Neuronal stem cell (in vitro differentiated cells): ENCODE measurements around the gene TMEM39B. TPM values are rescaled to one million over a fixed set of nuclear protein-coding genes. Genes with fewer than 3 reads are reported as not detected.

Experiments
- DNase-seq: peaks from one replicate; pipeline ENCODE4 v3.0.0-alpha.2; 2013; ENCODE audit warnings: low spot score
- H2AFZ ChIP-seq: one replicate; pipeline ENCODE4 v1.6.1; 2013; ENCODE audit warnings: mild to moderate bottlenecking, low read length, inconsistent platforms
- H2AK5ac ChIP-seq: 2 replicates; pipeline ENCODE4 v1.6.1; 2013; ENCODE audit warnings: low read depth, mild to moderate bottlenecking, inconsistent platforms, low read length, moderate library complexity, mixed read lengths
- H2BK120ac ChIP-seq: 2 replicates; pipeline ENCODE4 v1.6.1; 2013; ENCODE audit warnings: low read depth, mild to moderate bottlenecking, inconsistent platforms, low read length, moderate library complexity, mixed read lengths
- H2BK12ac ChIP-seq: one replicate; pipeline ENCODE4 v1.6.1; 2013; ENCODE audit warnings: low read length, inconsistent platforms
- H2BK15ac ChIP-seq: 2 replicates; pipeline ENCODE4 v1.6.1; 2013; ENCODE audit warnings: mild to moderate bottlenecking, low read length, inconsistent platforms, mixed read lengths
- H2BK5ac ChIP-seq: one replicate; pipeline ENCODE4 v1.6.1; 2013; ENCODE audit warnings: inconsistent platforms, mild to moderate bottlenecking, low read length, moderate library complexity
- H3K14ac ChIP-seq: one replicate; pipeline ENCODE4 v1.6.1; 2013; ENCODE audit warnings: low read length, inconsistent platforms
- H3K18ac ChIP-seq: 2 replicates; pipeline ENCODE4 v1.6.1; 2013; ENCODE audit warnings: low read length, inconsistent platforms
- H3K23ac ChIP-seq: 2 replicates; pipeline ENCODE4 v1.6.1; 2013; ENCODE audit warnings: low read depth, mild to moderate bottlenecking, mixed read lengths, low read length, inconsistent platforms; ENCODE audit not compliant: poor library complexity
- H3K27ac ChIP-seq: replicated peaks from 3 replicates; pipeline ENCODE4 v1.5.1; 2013; ENCODE audit warnings: low read length, inconsistent platforms
- H3K27me3 ChIP-seq, 3 experiments: 2 replicates each; pipeline ENCODE4 v1.6.1; 2013; ENCODE audit warnings: low read length in 3 of 3, mild to moderate bottlenecking in 2 of 3, inconsistent platforms in 1 of 3, low read depth in 1 of 3, mixed read lengths in 1 of 3, moderate library complexity in 1 of 3; ENCODE audit not compliant: control insufficient read depth in 3 of 3, insufficient read depth in 3 of 3
- H3K36me3 ChIP-seq, 2 donors: replicated peaks in 1 of 2; 2 replicates each; pipeline ENCODE4 v1.6.1; 2013; ENCODE audit warnings: low read length in 2 of 2; ENCODE audit not compliant: control insufficient read depth in 2 of 2, insufficient read depth in 2 of 2
- H3K4ac ChIP-seq: 2 replicates; pipeline ENCODE4 v1.6.1; 2013; ENCODE audit warnings: inconsistent platforms, mild to moderate bottlenecking, low read length, moderate library complexity
- H3K4me1 ChIP-seq, 2 donors: 1 replicate in 1 of 2; 2 replicates in 1 of 2; pipeline ENCODE4 v1.6.1; 2013; ENCODE audit warnings: low read length in 2 of 2, low read depth in 1 of 2; ENCODE audit not compliant: control insufficient read depth in 2 of 2, insufficient read depth in 1 of 2
- H3K4me2 ChIP-seq: one replicate; pipeline ENCODE4 v1.6.1; 2013; ENCODE audit warnings: mild to moderate bottlenecking, low read length, inconsistent platforms; ENCODE audit not compliant: insufficient read depth, poor library complexity, severe bottlenecking
- H3K4me3 ChIP-seq, 2 donors: 2 replicates each; pipeline ENCODE4 v1.5.1; 2013; ENCODE audit warnings: low read length in 2 of 2, mild to moderate bottlenecking in 2 of 2, inconsistent platforms in 1 of 2, moderate library complexity in 1 of 2
- H3K79me1 ChIP-seq: one replicate; pipeline ENCODE4 v1.6.1; 2013; ENCODE audit warnings: low read depth, mild to moderate bottlenecking, inconsistent platforms, low read length, moderate library complexity
- H3K9ac ChIP-seq: one replicate; pipeline ENCODE4 v1.6.1; 2013; ENCODE audit warnings: mild to moderate bottlenecking, low read depth, low read length, inconsistent platforms; ENCODE audit not compliant: poor library complexity
- H3K9me3 ChIP-seq, 2 donors: replicated peaks in 1 of 2; 2 replicates each; pipeline versions ENCODE3 to v1.6.1; 2013; ENCODE audit warnings: low read length in 2 of 2, mild to moderate bottlenecking in 2 of 2, inconsistent platforms in 1 of 2, low read depth in 1 of 2, mixed read lengths in 1 of 2, moderate library complexity in 1 of 2; ENCODE audit not compliant: control insufficient read depth in 2 of 2, insufficient read depth in 1 of 2
- H4K8ac ChIP-seq: one replicate; pipeline ENCODE4 v1.6.1; 2013; ENCODE audit warnings: low read depth, mild to moderate bottlenecking, inconsistent platforms, low read length, moderate library complexity
- H4K91ac ChIP-seq: one replicate; pipeline ENCODE4 v1.6.1; 2013; ENCODE audit warnings: low read length, low read depth, mild to moderate bottlenecking, inconsistent platforms; ENCODE audit not compliant: poor library complexity
- WGBS, 2 donors: extraction: QIAGEN DNeasy Blood & Tissue Kit; methylation state at CpG; one replicate each; pipeline ENCODE4 v1.1.7; 2013; ENCODE audit warnings: missing lambda C conversion rate in 2 of 2, mixed read lengths in 1 of 2; ENCODE audit not compliant: insufficient read length in 2 of 2, insufficient replicate concordance in 1 of 2; ENCODE audit errors: extremely low coverage in 2 of 2; 5-methylcytosine and 5-hydroxymethylcytosine counted together
- polyA plus RNA-seq, 2 experiments: library from polyadenylated mRNA; stranded (reverse); fragments of 200-250 nt; gene quantifications; one replicate each; pipeline ENCODE4 v1.2.3, GENCODE V29; 2013

The TMEM39B gene
- polyA plus RNA-seq (2013, experiment 1 of 2) = 17.3 TPM
- polyA plus RNA-seq (2013, experiment 2 of 2) = 17.7 TPM

GRCh38 chr1:32072622-32073298 lies at the start of gene TMEM39B:
Gene TMEM39B (plus strand): TSS chr1:32072939. CDS start chr1:32073048, 109 bp downstream.
- WGBS, 2 donors = no CpG with 5 or more reads among the region's 67 CpGs
- H3K14ac ChIP-seq = peak within 1 kb of the TSS; percentile 95
- peak; percentile 96 for DNase-seq
- peak within 1 kb of the TSS; percentile 98 for H3K23ac ChIP-seq
- H3K4me3 ChIP-seq = peak within 1 kb of the TSS; percentile 85 to 97
- peak within 1 kb of the TSS; percentile 82 for H2BK120ac ChIP-seq
- H4K8ac ChIP-seq = peak within 1 kb of the TSS; percentile 17
- peaks cover 2% of the 10 kb centered on the region for H3K79me1 ChIP-seq
- no peak within 1 kb of the TSS for H2BK12ac ChIP-seq
- peaks cover 19 to 38% of the 10 kb centered on the region in 2 donors for H3K36me3 ChIP-seq
- peaks cover 11 to 18% of the 10 kb centered on the region in 2 donors for H3K4me1 ChIP-seq
- peak within 1 kb of the TSS; percentile 99 for H2AFZ ChIP-seq
- H3K4ac ChIP-seq = no peak within 1 kb of the TSS
- peak within 1 kb of the TSS; percentile 99 for H3K18ac ChIP-seq
- peak within 1 kb of the TSS; percentile 99 for H3K9ac ChIP-seq
- peak within 1 kb of the TSS; percentile 95 for H3K4me2 ChIP-seq
- H2AK5ac ChIP-seq = peak within 1 kb of the TSS; percentile 91
- peak within 1 kb of the TSS; percentile 81 for H2BK15ac ChIP-seq
- H2BK5ac ChIP-seq = peak within 1 kb of the TSS; percentile 97
- H4K91ac ChIP-seq = peak within 1 kb of the TSS; percentile 74
- H3K27me3 ChIP-seq = no peaks in the 10 kb centered on the region
- no peaks in the 10 kb centered on the region for H3K9me3 ChIP-seq
- peak within 1 kb of the TSS; percentile 98 for H3K27ac ChIP-seq

DNA sequence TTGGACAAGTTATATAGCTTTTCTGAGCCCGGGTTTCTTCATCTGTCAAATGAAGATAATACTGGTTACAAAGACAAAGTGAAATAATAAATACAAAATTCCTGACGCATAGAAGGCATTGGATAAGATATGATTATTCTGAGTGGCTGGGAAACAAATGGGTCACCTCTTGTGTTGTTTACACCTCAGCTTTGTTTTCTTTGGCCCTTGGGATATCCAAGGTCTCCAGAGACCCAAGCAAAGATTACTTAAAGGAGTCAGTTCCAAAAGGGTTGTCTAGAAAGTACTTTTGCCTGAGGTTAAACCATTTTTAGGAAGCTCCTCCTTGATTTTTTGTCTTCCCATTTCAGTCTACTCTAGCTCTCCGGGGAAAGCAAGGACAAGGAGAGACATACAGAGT lies 49.4 kb upstream of the TMEM39B start:
- Histone ChIP-seq H3K9ac (no peak overlapping the region), H3K27me3 (no peaks in the 10 kb centered on the region), H2BK120ac (no peak overlapping the region), H2AFZ (no peak overlapping the region), H3K14ac (no peak overlapping the region), H3K79me1 (no peaks in the 10 kb centered on the region), H4K91ac (no peak overlapping the region), H4K8ac (no peak overlapping the region), H2BK15ac (no peak overlapping the region), H2BK5ac (no peak overlapping the region), H3K4me2 (no peak overlapping the region), H3K36me3 (peaks cover 12 to 94% of the 10 kb centered on the region in 2 donors), H3K18ac (no peak overlapping the region), H2BK12ac (no peak overlapping the region), H3K4me3 (no peak overlapping the region), H2AK5ac (no peak overlapping the region), H3K23ac (no peak overlapping the region), H3K4ac (no peak overlapping the region), H3K4me1 (no peaks in the 10 kb centered on the region), H3K9me3 (no peaks in the 10 kb centered on the region), H3K27ac (no peak overlapping the region)
- no peak for DNase-seq
- no CpG with 5 or more reads among the region's 3 CpGs for WGBS, 2 donors

DNA sequence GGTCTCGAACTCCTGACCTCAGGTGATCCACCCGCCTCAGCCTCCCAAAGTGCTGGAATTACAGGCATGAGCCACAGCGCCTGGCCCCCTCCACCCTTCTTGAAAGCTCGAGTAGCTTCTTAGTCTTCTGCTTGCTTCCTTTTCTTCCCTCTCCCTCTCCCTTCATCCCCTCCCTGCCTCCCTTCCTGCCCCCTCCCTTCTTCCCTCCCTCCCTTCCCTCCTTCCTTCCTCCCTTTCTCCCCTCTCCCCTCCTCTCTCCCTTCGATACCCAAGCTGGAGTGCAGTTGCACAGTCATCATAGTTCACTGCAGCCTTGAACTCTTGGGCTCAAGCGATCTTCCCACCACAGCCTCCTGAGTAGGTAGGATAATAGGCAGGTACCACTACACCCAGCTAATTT lies 47.2 kb upstream of the TMEM39B start:
- DNase-seq = no peak
- no peak overlapping the region for H4K8ac ChIP-seq
- H2BK15ac ChIP-seq = no peak overlapping the region
- H2BK120ac ChIP-seq = no peak overlapping the region
- no peak overlapping the region for H4K91ac ChIP-seq
- no peaks in the 10 kb centered on the region for H3K9me3 ChIP-seq
- H3K4me1 ChIP-seq = no peaks in the 10 kb centered on the region
- no peak overlapping the region for H3K18ac ChIP-seq
- H2AK5ac ChIP-seq = no peak overlapping the region
- H3K4ac ChIP-seq = no peak overlapping the region
- H3K79me1 ChIP-seq = no peaks in the 10 kb centered on the region
- no peak overlapping the region for H2AFZ ChIP-seq
- H2BK5ac ChIP-seq = no peak overlapping the region
- no peaks in the 10 kb centered on the region for H3K27me3 ChIP-seq
- no peak overlapping the region for H3K27ac ChIP-seq
- no peak overlapping the region for H3K4me2 ChIP-seq
- no peak overlapping the region for H3K9ac ChIP-seq
- peaks cover 9 to 95% of the 10 kb centered on the region in 2 donors for H3K36me3 ChIP-seq
- H2BK12ac ChIP-seq = no peak overlapping the region
- no peak overlapping the region for H3K14ac ChIP-seq
- no peak overlapping the region for H3K4me3 ChIP-seq
- WGBS, 2 donors = no CpG with 5 or more reads among the region's 6 CpGs
- no peak overlapping the region for H3K23ac ChIP-seq

- Histone ChIP-seq H3K4ac (no peak overlapping the region), H2AFZ (no peak overlapping the region), H2BK12ac (no peak overlapping the region), H2BK120ac (no peak overlapping the region), H3K18ac (no peak overlapping the region), H3K79me1 (no peaks in the 10 kb centered on the region), H3K23ac (no peak overlapping the region), H3K27me3 (no peaks in the 10 kb centered on the region), H2AK5ac (no peak overlapping the region), H3K4me1 (peaks cover 0 to 3% of the 10 kb centered on the region in 2 donors), H2BK15ac (no peak overlapping the region), H4K8ac (no peak overlapping the region), H3K9ac (no peak overlapping the region), H3K9me3 (no peaks in the 10 kb centered on the region), H3K4me2 (no peak overlapping the region), H3K14ac (no peak overlapping the region), H2BK5ac (no peak overlapping the region), H3K4me3 (no peak overlapping the region), H3K36me3 (peaks cover 13 to 95% of the 10 kb centered on the region in 2 donors), H4K91ac (no peak overlapping the region), H3K27ac (no peak overlapping the region)
- DNase-seq = no peak
- WGBS, 2 donors = no CpG with 5 or more reads among the region's 3 CpGs
These were observed 44.0 kb upstream of the TMEM39B start for GRCh38 chr1:32028746-32029145.
